ENCODE data around the gene MACF1. TPM values are rescaled to one million over a fixed set of nuclear protein-coding genes. Genes with fewer than 3 reads are reported as not detected.
A peak's percentile ranks its signal among the peaks of the same experiment; 100 is the strongest.

The MACF1 gene
- total and polyA plus RNA-seq, 2 of the 13 experiments (the other 11 are each of a cell fraction or from before 2014, with no cell fraction given), result 36.7 to 65.4 TPM

DNA sequence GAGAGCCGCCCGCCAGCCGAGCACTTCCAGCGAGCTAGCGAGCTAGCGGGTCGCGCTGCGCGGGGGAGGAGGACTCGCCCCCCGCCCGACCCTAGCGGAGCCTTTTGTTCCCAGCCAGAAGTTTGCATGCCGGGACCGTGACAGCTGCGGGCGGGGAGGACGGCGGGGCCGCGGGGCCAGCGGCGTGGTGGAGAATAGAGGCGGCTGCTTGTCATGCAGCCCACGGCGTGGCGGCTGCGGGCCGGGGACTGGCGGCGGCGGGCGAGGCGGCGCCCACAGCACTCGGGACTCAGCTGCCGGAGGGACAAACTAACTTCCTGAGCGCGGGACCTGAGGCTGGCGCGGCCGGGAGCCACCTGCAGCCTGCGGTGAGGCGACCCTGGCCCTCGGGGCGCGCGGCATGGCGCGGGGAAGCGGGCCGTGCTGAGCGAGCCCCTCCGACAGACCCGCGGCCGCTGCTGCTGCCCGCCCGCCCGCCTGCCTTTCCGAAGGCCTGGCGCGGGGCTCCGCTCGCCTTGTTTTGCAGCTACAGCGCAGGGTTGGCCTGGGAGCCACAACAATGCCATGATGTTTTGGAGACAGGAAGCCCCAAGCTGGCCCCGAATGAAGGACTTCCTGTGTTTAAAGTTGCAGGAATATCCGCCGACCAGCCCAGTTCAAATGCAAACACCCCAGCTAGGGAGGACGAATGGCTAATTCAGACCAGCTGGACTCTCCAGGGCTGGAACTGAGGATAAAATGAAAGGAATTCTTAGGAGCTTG is 204.7 kb downstream of the MACF1 start (continued):
- TF ChIP-seq CBFB (CRISPR knock-in tag; IDR thresholded peaks at IDR 0.05) (peak; percentile 36; the same call in 1 of the 2 replicates), PAWR (CRISPR knock-in tag; IDR thresholded peaks at IDR 0.05; ENCODE audit: borderline replicate concordance) (no peak), MED8 (CRISPR knock-in tag; IDR thresholded peaks at IDR 0.05; ENCODE audit: insufficient replicate concordance) (no peak), ATAD3A (CRISPR knock-in tag; IDR thresholded peaks at IDR 0.05) (no peak), ZNF180 (CRISPR knock-in tag; IDR thresholded peaks at IDR 0.05; ENCODE audit: borderline replicate concordance, low read depth) (no peak), MEIS1 (CRISPR knock-in tag; IDR thresholded peaks at IDR 0.05; ENCODE audit: borderline replicate concordance) (no peak), KLF15 (CRISPR knock-in tag; IDR thresholded peaks at IDR 0.05; ENCODE audit: borderline replicate concordance) (no peak), DR1 (CRISPR knock-in tag; IDR thresholded peaks at IDR 0.05) (no peak), NFIB (CRISPR knock-in tag; IDR thresholded peaks at IDR 0.05; ENCODE audit: borderline replicate concordance) (no peak), ZNF747 (CRISPR knock-in tag; IDR thresholded peaks at IDR 0.05; ENCODE audit: borderline replicate concordance) (no peak), SOX6 (IDR thresholded peaks at IDR 0.05) (no peak), SOX6 (CRISPR knock-in tag; IDR thresholded peaks at IDR 0.05) (no peak), ZNF160 (CRISPR knock-in tag; IDR thresholded peaks at IDR 0.05) (no peak), SAFB2 (CRISPR knock-in tag; IDR thresholded peaks at IDR 0.05; ENCODE audit: borderline replicate concordance, low read depth) (no peak), ZNF256 (CRISPR knock-in tag; conservative IDR thresholded peaks at IDR 0.05) (no peak), SNAI1 (CRISPR knock-in tag; IDR thresholded peaks at IDR 0.05; ENCODE audit: borderline replicate concordance) (no peak), SP2 (CRISPR knock-in tag; IDR thresholded peaks at IDR 0.05) (no peak), ZNF788 (CRISPR knock-in tag; IDR thresholded peaks at IDR 0.05; ENCODE audit: borderline replicate concordance) (no peak), XRCC5 (optimal IDR thresholded peaks at IDR 0.05; ENCODE audit: low read length) (no peak), ZNF749 (CRISPR knock-in tag; IDR thresholded peaks at IDR 0.05; ENCODE audit: borderline replicate concordance) (peak; percentile 19; the same call in 1 of the 2 replicates), SAP130 (CRISPR knock-in tag; IDR thresholded peaks at IDR 0.05; ENCODE audit: low read depth) (peak; percentile 54), CAMTA2 (CRISPR knock-in tag; IDR thresholded peaks at IDR 0.05; ENCODE audit: borderline replicate concordance) (peak; percentile 87), ONECUT2 (CRISPR knock-in tag; IDR thresholded peaks at IDR 0.05) (no peak), ZNF326 (CRISPR knock-in tag; IDR thresholded peaks at IDR 0.05; ENCODE audit: borderline replicate concordance) (no peak), NFE2 (CRISPR knock-in tag; IDR thresholded peaks at IDR 0.05) (no peak), ZNF446 (CRISPR knock-in tag; IDR thresholded peaks at IDR 0.05) (no peak)
- TF ChIP-seq, protein P1, sequence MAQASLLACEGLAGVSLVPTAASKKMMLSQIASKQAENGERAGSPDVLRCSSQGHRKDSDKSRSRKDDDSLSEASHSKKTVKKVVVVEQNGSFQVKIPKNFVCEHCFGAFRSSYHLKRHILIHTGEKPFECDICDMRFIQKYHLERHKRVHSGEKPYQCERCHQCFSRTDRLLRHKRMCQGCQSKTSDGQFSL (CRISPR knock-in tag; IDR thresholded peaks at IDR 0.05), result no peak
- TF ChIP-seq, protein P2, sequence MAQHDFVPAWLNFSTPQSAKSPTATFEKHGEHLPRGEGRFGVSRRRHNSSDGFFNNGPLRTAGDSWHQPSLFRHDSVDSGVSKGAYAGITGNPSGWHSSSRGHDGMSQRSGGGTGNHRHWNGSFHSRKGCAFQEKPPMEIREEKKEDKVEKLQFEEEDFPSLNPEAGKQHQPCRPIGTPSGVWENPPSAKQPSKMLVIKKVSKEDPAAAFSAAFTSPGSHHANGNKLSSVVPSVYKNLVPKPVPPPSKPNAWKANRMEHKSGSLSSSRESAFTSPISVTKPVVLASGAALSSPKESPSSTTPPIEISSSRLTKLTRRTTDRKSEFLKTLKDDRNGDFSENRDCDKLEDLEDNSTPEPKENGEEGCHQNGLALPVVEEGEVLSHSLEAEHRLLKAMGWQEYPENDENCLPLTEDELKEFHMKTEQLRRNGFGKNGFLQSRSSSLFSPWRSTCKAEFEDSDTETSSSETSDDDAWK (CRISPR knock-in tag; IDR thresholded peaks at IDR 0.05), result no peak
- TF ChIP-seq, protein P3, sequence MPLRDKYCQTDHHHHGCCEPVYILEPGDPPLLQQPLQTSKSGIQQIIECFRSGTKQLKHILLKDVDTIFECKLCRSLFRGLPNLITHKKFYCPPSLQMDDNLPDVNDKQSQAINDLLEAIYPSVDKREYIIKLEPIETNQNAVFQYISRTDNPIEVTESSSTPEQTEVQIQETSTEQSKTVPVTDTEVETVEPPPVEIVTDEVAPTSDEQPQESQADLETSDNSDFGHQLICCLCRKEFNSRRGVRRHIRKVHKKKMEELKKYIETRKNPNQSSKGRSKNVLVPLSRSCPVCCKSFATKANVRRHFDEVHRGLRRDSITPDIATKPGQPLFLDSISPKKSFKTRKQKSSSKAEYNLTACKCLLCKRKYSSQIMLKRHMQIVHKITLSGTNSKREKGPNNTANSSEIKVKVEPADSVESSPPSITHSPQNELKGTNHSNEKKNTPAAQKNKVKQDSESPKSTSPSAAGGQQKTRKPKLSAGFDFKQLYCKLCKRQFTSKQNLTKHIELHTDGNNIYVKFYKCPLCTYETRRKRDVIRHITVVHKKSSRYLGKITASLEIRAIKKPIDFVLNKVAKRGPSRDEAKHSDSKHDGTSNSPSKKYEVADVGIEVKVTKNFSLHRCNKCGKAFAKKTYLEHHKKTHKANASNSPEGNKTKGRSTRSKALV (CRISPR knock-in tag; IDR thresholded peaks at IDR 0.05), result no peak

Measured in HepG2 (cell line).